ENCODE results near the gene NUTM2A.
"Not testable (repeated sequence)": the region's sequence is repeated elsewhere in the genome, so short reads cannot be mapped to it uniquely, and the experiment has no call there.

The NUTM2A gene

DNA sequence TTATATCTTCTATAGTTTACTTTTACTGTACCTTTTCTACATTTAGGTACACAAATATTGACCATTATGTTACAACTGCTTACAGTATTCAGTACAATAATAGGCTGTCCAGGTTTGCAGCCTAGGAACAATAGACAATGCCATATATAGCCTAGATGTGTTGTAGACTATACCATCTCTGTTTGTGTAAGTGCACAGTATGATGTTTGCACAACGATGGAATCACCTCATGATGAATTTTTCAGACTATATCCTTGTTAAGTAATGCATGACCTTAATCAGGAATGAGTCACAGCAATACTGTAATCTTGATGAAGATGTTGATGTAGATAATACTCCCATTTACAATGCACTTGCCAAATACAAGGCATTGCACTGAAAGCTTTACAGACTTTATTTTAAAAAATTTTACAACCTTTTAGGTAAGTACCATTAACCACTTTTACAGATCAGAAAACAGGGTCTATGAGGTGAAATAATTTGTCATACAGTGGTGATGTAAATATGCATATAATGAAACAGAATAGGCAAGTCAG, 23.6 kb downstream of the NUTM2A start:
- not testable (repeated sequence) for DNase-seq

- DNase-seq: not testable (repeated sequence)
Observed at GRCh38 chr10:87280749-87281392, 55.6 kb downstream of the NUTM2A start.

All from stimulated activated CD4-positive, alpha-beta T cell treated with anti-CD3 and anti-CD28 coated beads, Interleukin-4, amount 100 ng/mL, for 4 hours (primary cell).